ENCODE results near the gene LRG1.

LRG1 gene

GRCh38 chr19:4539693-4540581, at the start of gene LRG1:
LRG1 (minus strand) TSS chr19:4540036; CDS start chr19:4540013, 23 bp downstream.
- DNase-seq (ENCODE audit: low read depth in 2 of 2, low spot score in 1 of 2) = no peak

DNA sequence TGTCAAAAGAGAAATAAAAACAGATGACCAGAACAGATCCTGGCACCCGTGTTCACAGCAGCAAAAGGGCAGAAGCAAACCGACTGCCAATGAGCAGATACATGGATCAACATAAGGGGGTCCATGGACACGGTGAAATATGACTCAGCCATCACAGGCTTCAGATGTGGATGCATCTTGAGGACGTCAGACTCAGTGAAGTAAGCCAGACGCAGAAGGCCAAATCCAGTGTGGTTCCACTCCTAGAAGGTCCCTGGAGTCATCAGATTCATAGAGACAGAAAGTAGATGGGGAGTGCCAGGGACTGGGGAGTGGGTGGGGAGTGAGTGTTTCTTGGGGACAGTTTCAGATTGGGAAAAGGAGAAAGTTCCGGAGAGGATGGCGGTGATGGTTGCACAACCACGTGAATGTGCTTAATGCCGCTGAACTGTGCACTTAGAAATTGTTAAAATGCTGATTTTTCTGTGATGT, 48.5 kb upstream of the LRG1 start:
- DNase-seq (ENCODE audit: low read depth in 2 of 2, low spot score in 1 of 2) = no peak

GRCh38 chr19:4587527-4587926, 47.7 kb upstream of the LRG1 start:
- DNase-seq (ENCODE audit: low read depth in 2 of 2, low spot score in 1 of 2) = no peak

GRCh38 chr19:4586691-4587090, 46.9 kb upstream of the LRG1 start:
- no peak for DNase-seq (ENCODE audit: low read depth in 2 of 2, low spot score in 1 of 2)

GRCh38 chr19:4586245-4586644, 46.4 kb upstream of the LRG1 start:
- no peak for DNase-seq (ENCODE audit: low read depth in 2 of 2, low spot score in 1 of 2)

- no peak for DNase-seq (ENCODE audit: low read depth in 2 of 2, low spot score in 1 of 2)
Measured at GRCh38 chr19:4585556-4585955, 45.7 kb upstream of the LRG1 start.

DNA sequence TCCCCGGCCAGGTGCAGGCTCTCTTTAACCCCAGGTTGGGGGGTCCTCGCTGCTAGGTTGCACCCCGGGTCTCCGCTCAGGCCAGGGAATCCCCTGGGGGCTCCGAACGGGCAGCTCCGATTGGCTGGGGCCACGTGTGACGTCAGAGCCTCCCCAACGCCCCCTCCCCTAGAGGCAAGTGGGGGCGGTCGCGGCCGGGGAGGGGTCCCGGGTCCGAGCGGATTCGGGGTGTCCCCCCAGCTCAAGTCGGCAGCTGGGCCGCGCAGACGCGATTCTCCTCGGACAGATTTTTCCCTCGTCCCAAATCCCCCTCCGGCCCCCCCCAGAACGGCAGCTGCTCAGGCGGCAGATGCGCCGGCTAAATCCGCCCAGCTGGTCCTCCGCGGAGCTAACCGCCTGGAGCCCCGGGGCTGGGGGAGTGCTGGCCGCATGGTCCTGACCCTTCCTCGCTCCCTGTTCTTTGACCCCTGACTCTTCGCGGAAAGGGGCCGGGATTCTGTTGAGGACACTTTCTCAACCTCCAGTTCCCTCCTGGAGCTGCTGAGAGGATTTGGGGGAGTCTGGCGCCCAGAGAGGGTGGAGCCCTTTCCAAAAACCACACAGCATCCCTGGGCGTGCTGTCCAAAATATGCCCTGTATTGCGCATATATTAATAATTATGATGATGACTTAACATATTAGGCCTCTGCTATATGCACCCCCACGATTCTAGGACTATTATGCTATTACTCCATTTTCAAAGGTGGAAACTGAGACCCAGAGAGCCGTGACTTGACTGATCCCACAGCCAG, 45.0 kb upstream of the LRG1 start:
- no peak for DNase-seq (ENCODE audit: low read depth in 2 of 2, low spot score in 1 of 2)

- DNase-seq (ENCODE audit: low read depth in 2 of 2, low spot score in 1 of 2) = no peak
Measured at GRCh38 chr19:4583961-4584669, 44.3 kb upstream of the LRG1 start.

DNA sequence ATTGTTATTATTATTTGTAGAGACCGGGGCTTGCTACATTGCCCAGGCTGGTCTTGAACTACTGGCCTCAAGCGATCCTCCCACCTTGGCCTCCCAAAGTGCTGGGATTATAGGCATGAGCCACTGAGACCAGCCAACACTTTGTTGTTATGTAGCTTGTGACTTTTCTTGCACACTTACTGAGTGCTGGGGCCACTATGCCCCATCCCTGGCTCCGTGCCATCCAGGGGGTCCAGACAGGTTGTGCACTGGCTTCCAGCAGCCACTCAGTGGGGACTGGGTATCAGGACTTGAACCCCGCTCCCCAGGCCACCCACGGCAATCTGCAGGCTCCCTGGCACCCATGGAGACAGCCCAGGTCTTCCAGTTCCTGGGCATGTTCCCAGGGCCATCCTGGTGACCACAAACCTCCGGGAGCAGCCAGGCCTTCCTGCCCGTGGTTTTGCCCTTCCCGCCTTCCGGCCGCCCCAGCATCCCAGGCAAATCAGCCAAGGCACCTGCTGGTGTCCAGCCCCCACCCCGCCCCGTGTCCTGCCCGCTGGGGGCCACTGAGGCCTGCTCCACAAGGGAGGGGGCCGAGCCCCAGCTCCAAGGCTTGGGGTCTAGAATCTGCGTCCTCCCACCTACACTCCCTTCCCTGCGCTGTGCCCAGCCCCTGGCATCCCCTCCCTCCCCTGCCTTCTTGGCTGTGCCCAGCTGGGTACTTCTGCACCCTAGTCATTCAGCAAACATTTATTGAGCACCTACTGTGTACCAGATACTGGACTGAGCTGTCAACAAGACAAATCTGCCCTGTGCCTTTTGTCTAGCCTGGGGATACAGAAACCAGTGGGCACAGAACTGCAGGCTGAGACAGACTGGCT, 43.4 kb upstream of the LRG1 start:
- no peak for DNase-seq (ENCODE audit: low read depth in 2 of 2, low spot score in 1 of 2)

- DNase-seq (ENCODE audit: low read depth in 2 of 2, low spot score in 1 of 2) = no peak
Measured at GRCh38 chr19:4581666-4582553, 42.1 kb upstream of the LRG1 start.

DNA sequence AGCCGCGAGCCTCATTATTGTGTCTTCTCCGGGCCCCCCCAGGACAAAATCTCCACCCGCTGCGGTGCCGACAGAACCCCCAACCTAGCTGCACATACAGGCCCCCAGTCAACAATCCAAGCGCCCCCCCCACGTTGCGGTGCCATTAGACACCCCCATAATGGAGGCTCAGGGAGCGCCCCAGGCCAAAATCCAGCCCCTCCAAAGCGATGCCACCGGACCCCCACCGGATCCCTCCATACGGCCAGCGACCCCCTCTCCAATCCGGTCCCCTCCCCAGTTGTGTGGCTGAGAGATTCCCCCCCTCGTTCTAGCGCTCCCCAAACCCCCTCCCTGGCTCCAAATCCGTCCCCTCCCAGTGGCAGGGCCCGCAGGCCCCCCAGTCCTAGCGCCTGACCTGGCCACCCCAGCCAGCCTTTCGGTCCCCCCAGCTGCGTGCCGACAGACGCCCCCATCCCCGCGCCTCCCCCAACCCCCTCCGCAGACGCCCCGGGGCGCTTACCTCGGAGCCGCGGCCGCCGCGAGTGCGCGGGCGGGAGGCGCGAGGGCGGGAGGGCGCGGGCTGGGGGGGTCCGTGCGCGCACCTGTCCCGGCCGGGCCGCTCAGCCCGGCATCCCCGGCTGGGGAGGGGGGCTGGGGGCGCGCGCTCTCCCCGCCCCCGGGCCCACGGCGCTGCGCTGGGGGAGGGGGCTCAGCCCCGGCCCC, 41.3 kb upstream of the LRG1 start:
- no peak for DNase-seq (ENCODE audit: low read depth in 2 of 2, low spot score in 1 of 2)

DNA sequence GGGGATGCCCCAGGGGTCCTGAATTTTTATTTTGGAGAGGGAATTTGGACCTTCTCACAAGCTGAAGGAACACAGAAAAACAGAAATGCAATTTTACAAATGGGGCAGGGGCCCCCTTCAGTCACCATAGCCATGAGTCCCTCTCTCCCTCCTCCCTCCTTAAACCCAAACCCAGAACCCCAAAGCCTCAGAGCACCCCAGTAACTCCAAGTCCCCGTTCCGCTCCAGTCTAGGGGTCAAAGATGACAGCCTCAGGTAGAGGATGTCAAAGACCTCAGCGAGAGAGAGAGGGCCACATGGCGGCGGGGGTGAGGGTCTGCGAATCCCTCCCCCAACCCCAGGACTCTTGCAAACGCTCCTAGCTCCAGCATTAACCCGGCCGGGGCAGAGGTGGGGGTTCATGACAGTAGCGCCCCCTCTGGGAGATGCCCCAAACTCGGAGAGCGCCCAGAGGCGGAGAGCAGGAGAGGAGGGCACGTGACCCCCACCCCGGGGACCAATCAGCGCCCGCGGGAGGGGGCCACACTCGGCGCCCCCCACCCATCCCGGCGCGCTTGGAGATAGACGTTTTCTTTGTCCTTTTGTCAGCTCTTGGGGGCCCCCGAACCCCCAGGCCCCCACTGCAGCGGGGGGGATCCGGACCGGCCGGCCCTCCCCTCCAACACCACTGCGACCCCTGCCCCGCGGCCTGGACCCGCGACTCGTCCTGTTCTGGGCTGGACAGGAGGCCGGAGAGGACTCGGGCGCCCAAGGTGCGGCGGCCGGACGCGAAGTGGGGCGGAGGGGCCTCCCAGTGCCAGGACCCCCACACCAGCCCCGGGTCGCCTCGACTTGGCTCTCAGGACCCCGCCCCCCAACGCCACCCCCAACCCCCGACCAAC, 40.4 kb upstream of the LRG1 start:
- no peak for DNase-seq (ENCODE audit: low read depth in 2 of 2, low spot score in 1 of 2)

- DNase-seq (ENCODE audit: low read depth in 2 of 2, low spot score in 1 of 2) = no peak
Measured at GRCh38 chr19:4579389-4579788, 39.6 kb upstream of the LRG1 start.

GRCh38 chr19:4578552-4579248, 38.9 kb upstream of the LRG1 start:
- DNase-seq (ENCODE audit: low read depth in 2 of 2, low spot score in 1 of 2) = no peak

- no peak for DNase-seq (ENCODE audit: low read depth in 2 of 2, low spot score in 1 of 2)
Measured at GRCh38 chr19:4577020-4577782, 37.4 kb upstream of the LRG1 start.

All from stimulated activated CD8-positive, alpha-beta memory T cell treated with anti-CD3 and anti-CD28 coated beads, Interleukin-4, amount 100 ng/mL, for 1 hour (primary cell).